ENCODE data around the gene GTF2F2.

Gene GTF2F2

GRCh38 chr13:45305079-45305478, 184.8 kb downstream of the GTF2F2 start:
- DNase-seq, result no peak

GRCh38 chr13:45306966-45307365, 186.7 kb downstream of the GTF2F2 start:
- no peak for DNase-seq

- no peak for DNase-seq
These were observed 190.2 kb downstream of the GTF2F2 start for GRCh38 chr13:45310341-45311131.

- no peak for DNase-seq
These were observed 194.5 kb downstream of the GTF2F2 start for GRCh38 chr13:45314822-45315221.

GRCh38 chr13:45315520-45316167, 195.3 kb downstream of the GTF2F2 start:
- DNase-seq, result no peak

GRCh38 chr13:45316338-45316737, 196.0 kb downstream of the GTF2F2 start:
- DNase-seq, result no peak

GRCh38 chr13:45316996-45317395, 196.7 kb downstream of the GTF2F2 start:
- DNase-seq, result no peak

GRCh38 chr13:45320876-45321629, 200.7 kb downstream of the GTF2F2 start:
- DNase-seq, result no peak

- no peak for DNase-seq
These were observed 205.5 kb downstream of the GTF2F2 start for GRCh38 chr13:45325806-45326205.

GRCh38 chr13:45327253-45327955, 207.1 kb downstream of the GTF2F2 start:
- DNase-seq, result no peak

- no peak for DNase-seq
These were observed 208.4 kb downstream of the GTF2F2 start for GRCh38 chr13:45328661-45329111.

GRCh38 chr13:45331123-45331619, 210.9 kb downstream of the GTF2F2 start:
- DNase-seq, result no peak

- DNase-seq, result no peak
These were observed 211.4 kb downstream of the GTF2F2 start for GRCh38 chr13:45331692-45332035.

- DNase-seq, result no peak
These were observed 211.9 kb downstream of the GTF2F2 start for GRCh38 chr13:45332036-45332830.

- DNase-seq, result no peak
These were observed 212.5 kb downstream of the GTF2F2 start for GRCh38 chr13:45332831-45333219.

GRCh38 chr13:45333251-45333976, 213.1 kb downstream of the GTF2F2 start:
- no peak for DNase-seq
